GM12801 (cell line): Measurements from ENCODE around the gene SPART.

Experiments
- TF ChIP-seq, protein P1 (sequence below): IDR thresholded peaks from one replicate; pipeline ENCODE4 v1.5.1; 2011; ENCODE audit warnings: control low read depth; ENCODE audit not compliant: insufficient read length; ENCODE audit errors: extremely low read depth

SPART gene

DNA sequence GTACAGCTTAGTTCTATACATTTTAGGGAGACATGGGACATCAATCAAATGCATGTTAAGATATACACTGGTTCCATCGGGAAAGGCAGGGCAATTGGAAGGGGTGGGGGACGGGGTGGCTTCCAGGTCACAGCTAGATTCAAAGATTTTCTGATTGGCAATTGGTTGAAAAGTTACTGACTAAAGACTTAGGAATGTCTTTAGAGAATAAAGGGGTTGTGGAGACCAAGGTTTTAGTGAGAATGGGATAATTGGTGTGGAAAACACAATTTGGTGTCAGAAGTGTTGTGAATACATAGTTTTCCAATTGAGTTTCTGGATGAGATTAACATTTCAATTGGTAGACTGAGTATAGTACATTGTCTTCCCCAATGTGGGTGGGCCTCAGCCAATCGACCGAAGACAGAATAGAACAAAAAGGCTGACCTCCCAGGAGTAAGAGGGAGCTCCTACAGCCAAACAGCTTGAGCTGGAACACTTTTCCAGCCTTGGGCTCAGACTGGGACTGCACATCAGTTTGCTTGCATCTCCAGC is 47.6 kb downstream of the SPART start:
- TF ChIP-seq, protein P1, sequence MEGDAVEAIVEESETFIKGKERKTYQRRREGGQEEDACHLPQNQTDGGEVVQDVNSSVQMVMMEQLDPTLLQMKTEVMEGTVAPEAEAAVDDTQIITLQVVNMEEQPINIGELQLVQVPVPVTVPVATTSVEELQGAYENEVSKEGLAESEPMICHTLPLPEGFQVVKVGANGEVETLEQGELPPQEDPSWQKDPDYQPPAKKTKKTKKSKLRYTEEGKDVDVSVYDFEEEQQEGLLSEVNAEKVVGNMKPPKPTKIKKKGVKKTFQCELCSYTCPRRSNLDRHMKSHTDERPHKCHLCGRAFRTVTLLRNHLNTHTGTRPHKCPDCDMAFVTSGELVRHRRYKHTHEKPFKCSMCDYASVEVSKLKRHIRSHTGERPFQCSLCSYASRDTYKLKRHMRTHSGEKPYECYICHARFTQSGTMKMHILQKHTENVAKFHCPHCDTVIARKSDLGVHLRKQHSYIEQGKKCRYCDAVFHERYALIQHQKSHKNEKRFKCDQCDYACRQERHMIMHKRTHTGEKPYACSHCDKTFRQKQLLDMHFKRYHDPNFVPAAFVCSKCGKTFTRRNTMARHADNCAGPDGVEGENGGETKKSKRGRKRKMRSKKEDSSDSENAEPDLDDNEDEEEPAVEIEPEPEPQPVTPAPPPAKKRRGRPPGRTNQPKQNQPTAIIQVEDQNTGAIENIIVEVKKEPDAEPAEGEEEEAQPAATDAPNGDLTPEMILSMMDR = no peak

DNA sequence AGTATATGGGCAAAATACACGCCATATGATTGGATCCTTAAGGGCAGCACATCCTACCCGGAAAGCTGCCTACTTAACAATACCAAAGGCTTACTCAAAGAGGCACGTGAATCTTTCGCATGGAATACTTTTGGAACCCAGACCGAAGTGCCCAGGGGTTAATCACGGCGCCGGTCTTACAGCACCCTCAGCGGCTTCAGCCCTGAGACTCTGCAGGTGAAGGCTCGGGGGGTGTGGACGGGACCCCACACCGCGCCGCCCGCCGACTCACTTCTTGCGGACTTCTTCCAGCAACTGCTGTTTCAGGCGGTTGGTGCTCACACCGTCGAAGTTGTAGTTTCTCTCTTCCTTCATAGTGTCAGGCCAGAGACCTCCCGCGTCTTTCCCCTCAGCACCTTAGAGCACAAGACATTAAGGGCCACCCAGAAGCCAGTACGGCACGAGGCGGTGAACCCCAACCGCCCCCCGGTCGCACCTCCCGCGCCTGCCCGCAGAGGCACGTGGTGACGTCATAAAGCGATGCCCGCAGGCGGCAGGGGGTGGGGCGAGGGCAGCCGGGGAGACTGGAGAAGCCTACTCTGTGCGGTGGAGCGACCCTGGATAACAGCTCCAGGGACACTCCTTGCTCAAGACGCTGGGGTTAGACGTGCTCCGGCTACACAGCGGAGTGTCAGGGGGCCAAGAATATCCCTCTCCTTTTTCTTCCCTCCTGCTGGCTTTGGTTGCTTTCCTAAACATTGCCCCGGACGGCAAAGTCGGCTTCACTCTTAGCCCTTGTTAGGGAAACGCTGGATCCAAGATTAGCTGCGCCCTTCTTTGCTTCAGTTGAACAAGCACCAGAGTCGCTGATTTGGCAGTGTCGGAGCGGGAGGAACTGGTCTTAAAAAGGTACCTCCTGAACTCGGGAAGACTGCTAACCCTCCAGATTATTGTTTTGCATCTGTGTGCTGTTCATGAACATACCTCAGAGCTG is 48.5 kb downstream of the SPART start, which contains the start of gene CCDC169:
CCDC169 (minus strand) TSS at position 449 of the 973 bp plus-strand sequence; CDS start at position 354, 95 bp downstream.
- TF ChIP-seq, protein P1 = no peak

DNA sequence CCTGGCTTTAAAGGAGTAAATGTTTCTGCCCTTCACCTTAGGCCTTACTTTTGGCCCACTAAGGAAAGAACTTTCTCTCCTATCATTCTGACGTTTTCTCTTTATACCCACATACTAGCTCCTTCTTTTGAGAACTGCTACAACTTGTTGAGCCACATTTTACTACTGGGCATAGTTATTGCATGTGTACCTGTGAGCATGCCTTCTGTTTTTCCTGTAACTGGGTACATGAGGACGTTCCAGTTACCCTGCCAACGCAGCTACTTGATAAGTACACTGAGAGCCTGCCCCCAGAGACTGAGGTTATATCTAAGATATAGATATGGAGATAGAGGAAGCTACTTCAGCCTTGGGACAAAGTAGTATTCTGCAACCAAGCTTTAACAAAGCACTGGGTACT is 52.1 kb downstream of the SPART start:
- TF ChIP-seq, protein P1 = no peak

DNA sequence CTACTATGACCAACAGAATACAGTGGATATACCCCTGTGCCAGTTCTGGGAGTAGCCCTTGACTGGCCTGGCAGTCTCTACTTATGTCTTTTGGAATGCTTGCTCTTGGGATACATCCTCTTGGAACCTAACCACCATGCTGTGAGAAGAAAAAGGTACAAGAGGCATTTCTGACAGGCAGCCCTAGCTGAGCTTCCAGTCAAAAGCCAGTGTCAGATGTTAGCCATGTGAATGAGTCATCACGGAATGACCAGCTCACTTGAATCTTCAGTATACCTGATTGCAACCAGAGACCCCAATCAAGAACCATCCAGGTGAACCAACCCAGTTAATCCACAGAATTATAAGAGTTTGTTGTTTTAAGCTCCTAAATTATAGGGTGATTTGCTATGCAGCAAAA is 52.7 kb downstream of the SPART start:
- TF ChIP-seq, protein P1 = no peak

DNA sequence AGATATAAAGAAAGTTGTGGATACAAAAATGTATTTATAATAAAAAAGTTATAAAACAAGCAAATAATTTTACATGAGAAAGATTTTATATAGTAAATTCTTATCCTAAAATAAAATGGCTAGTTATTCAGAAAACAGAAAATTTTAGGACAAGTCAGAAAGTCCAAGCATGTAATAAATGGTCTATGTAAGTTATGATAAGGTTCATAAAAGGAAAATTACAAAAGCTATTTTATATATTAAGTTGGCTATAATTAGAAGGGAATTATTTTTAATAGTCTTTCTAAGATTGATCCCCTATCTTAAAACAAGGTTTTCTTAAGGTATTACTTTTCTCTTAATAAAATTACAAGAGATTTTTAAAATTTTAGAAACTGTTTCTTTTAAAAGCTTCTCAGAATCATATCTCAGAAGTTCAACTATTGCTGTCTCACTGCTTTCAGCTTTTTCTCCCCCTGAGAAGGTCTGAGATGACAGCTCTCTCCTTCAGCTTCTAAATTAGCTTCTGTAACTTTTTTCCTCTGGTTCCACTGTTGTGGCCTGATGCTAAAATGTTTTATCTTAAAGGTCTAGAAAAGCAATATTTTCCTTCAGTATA is 57.3 kb downstream of the SPART start:
- TF ChIP-seq, protein P1 = no peak

DNA sequence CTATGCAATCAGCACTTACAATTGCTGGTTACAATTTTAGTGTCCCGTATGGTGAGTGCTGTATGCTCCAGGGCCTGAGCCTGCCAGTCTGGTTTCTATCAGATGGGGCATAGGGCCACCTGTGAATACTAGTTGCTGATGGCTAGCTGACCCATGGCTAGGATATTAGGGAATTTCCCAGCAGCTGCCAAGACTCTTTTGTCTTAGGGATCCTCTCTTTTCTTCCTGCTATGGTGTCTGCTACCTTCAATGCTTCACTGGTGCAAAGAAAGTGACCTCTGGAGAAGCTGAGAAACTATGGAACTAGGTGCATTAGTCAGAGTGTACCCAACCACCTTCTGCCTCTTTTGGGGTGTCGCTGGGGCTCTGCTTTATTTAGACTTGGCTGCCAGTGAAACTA is 60.2 kb downstream of the SPART start:
- TF ChIP-seq, protein P1 = no peak

DNA sequence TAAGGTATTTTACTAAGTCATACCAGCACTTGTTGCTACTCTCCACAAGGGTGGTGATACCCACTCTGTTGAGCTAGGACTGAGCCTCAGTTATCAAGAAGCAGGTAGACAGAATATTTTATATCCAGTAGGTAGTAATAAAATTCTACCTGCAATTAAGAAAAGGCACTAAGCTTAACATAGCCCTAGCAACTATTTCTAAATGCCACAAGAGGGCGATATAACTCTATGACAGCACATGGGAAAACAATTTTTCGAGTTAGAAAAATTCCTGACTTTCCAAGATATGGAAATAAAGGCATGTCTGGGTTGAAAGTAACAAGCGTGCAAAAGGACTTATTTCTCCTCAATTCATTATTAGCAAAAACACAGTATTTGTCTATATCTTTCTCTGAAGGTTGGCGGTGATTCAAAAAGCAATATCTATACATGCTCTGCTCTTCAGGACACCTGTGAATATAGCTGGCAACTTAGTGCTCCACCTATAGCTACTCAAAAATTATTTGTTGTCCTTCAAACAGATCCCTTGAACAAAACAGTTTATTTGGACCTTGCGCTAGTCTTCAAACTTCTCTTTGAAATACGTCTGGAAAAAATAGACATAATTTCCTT is 63.3 kb downstream of the SPART start:
- TF ChIP-seq, protein P1 = no peak
